Measurements from ENCODE around the gene VAPB.
A peak's percentile ranks its signal among the peaks of the same experiment; 100 is the strongest.

The VAPB gene

DNA sequence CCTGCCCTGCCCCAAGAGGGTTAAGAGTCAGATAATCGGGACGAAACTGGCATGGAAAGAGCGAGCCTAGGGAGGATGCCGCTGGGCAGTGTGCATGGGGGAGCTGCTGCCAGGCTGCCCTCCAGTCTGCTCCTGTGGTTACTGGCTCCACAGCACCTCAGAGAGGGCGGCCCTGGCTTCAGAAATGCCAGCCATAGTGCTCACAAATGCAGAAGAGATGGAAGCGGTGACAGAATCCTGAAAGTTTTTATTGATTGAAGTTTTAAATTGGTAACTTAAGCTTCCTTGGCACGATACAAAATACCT is 57.9 kb downstream of the VAPB start:
- 0 out of 2 replicates have a peak, but pooled peaks have one; percentile 10 for TF ChIP-seq POLR2A (IDR thresholded peaks at IDR 0.05; ENCODE audit: low read depth, low read length)
- no peak for DNase-seq (ENCODE audit: insufficient read length, low spot score)
- FAIRE-seq, result no peak

DNA sequence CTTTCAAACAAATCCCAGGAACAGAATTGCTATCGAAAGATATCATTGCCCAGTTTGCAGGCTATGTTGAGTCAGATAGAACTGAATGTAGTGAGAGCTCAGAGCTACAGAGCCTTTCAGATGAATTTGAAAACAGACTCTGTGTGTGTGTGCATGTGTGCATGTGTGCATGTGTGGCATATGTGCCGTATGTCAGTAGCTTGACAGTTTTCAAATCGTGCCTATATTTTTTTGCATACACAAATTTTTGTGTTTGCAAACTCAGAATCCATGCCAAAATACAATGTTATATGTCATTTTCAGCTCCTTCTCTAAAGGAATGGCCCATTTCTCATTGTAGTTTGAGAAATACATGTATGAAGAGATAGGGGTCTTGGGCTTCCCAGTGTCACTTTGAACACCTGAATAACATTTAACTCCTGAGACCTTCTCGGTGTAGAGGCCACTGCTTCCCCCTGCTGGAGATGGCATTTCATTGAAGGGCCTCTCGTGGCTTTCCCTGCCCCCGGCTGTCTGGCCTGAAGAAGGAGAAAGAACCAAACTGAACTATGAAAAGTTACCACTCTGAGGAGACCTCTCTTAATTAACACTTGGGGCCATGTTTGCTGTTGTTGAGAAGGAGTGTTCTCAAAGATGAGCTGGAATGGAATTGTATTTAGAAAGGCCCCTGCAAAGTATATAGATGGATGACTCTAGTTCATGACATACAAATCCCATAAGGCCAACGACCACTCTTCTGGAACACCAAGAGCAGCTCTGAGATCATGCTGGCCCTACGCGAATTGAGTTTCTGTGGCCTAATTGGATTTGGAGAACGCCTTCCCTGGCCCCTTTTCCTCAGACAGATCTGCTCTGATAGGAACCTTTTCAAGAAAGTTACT is 58.7 kb downstream of the VAPB start:
- no peak for DNase-seq (ENCODE audit: insufficient read length, low spot score)
- no peak for TF ChIP-seq POLR2A (IDR thresholded peaks at IDR 0.05; ENCODE audit: low read depth, low read length)
- FAIRE-seq, result no peak

DNA sequence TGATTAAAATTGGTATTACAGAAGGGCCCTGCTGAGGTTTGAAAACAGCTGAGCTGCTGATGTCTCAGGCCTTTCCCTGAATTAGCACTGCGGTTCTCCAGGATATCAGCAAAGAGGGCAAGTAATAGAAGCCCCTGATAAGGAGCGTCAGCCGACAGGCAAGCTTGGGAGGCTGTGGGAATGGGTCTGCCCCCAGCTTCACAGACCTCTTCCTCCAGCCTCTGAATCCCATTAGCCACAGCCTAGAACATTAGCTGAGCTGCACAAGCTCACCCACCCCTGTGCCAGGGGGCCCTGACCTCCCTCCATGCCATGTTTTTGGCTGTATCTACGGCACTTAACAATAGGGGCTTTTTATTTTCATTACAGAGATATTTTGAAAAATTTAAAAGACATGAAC is 59.9 kb downstream of the VAPB start:
- no peak for FAIRE-seq
- no peak for TF ChIP-seq POLR2A (IDR thresholded peaks at IDR 0.05; ENCODE audit: low read depth, low read length)
- no peak for DNase-seq (ENCODE audit: insufficient read length, low spot score)

DNA sequence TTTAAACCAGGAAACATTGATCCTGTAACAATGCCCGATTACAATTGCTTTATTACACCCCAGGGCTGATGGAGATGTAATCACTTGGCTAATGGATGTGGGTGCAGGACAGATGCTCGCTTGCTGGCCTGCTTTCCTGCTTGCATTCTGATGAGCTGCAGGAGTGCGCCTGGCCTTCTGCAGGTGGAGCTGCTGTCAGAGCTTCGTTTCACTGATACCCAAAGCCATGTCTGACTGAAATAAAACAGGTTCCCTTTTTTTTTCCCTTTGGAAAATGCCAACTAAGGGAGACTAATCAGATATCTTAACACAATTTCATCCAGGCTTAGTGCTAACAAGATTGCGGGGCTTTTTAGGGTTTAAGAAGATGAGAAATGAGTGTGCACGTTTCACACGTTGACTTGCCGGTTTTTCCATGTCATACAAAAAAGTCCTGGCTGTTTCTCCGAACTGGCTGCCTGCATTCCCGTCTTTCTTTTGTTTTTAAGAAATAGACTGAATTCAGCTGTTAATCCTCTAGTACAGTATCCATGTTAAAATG is 60.7 kb downstream of the VAPB start:
- TF ChIP-seq POLR2A (IDR thresholded peaks at IDR 0.05; ENCODE audit: low read depth, low read length), result no peak
- DNase-seq (ENCODE audit: insufficient read length, low spot score), result no peak
- FAIRE-seq, result no peak

DNA sequence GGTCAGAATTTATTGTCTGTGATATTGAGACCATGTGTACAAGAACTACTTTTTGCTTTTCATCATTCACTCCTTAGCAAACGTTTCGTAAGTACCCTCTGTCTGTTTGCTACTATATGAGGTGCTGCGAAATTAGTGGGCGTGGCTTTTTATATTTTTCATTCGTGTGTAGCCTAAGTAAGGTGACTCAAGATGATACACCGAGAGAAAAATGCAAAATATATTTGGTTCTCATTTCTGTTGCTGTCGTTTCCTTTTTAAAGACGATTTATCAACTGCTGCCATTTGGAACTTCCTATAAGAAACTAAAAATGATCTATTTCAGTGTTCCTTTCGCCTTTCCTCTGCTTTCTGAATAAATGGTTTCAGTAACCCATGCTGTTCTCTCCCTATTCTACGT is 61.2 kb downstream of the VAPB start:
- no peak for TF ChIP-seq POLR2A (IDR thresholded peaks at IDR 0.05; ENCODE audit: low read depth, low read length)
- DNase-seq (ENCODE audit: insufficient read length, low spot score) (no peak), FAIRE-seq (no peak)

DNA sequence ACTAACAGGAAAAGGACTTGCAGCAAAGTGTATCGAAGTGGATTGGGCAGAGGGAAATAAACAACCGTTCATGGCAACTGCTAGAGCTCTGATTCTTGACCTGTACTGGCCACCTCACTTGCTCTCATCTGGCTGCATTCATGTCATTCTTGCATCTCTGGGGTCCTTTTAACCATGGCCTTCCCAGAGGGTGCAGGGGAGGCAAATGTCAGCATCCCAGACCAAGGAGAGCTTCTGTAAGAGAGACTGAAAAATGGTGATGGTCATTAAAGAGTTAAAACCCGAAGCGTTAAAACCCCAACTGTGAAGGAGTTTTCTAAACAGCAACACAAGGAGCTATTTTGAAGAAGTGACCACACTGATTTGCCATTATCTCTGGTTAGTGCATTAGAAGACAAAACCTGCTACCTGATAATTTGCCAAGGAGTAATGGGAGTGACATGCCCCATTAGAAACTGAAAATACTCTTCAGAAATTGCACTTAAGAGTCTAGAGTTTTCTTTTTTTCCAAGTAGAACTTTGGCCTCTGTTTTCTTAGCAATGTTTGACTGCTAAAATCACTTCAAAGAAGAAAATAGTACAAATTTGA is 63.7 kb downstream of the VAPB start:
- no peak for FAIRE-seq
- no peak for TF ChIP-seq POLR2A (IDR thresholded peaks at IDR 0.05; ENCODE audit: low read depth, low read length)
- DNase-seq (ENCODE audit: insufficient read length, low spot score), result no peak

DNA sequence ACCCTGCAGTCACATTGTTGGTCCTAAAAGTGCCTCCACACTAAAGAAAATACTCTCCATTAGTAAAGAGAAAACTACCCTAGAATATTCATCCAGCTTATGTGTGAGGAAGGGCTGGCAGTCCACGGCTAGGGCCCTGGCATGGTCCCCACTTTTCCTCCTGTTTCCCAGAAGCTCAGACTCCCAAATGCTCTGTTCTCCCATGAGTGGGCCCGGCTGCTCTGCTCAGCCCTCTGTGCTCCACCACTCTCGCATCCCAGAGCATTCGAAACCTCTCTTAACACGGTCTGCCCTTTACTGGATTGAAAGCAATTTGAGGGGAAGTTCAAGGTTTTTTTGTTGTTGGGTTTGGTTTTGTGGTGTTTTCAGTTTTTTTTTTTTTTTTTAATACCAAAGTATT is 64.4 kb downstream of the VAPB start:
- TF ChIP-seq POLR2A (IDR thresholded peaks at IDR 0.05; ENCODE audit: low read depth, low read length), result no peak
- DNase-seq (ENCODE audit: insufficient read length, low spot score) (no peak), FAIRE-seq (no peak)

DNA sequence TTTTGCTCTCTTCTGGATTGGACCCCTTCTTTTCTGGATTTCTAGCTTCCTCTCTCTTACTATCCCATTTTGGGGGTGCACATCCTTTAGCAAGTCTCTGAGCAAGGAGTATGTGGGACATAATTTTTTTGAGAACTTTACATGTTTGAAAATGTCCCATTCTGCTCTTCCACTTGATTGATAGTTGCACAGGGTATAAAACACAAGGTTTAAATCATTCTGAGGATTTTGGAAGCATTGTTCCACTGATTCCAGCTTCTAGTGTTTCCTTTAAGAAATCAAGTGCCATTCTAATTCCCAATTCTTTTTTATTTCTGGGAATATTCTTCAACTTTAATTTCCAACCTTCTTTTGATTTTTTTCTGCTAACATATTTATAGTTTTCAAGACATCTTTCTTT is 65.4 kb downstream of the VAPB start:
- FAIRE-seq (no peak), DNase-seq (ENCODE audit: insufficient read length, low spot score) (no peak)
- no peak for TF ChIP-seq POLR2A (IDR thresholded peaks at IDR 0.05; ENCODE audit: low read depth, low read length)

DNA sequence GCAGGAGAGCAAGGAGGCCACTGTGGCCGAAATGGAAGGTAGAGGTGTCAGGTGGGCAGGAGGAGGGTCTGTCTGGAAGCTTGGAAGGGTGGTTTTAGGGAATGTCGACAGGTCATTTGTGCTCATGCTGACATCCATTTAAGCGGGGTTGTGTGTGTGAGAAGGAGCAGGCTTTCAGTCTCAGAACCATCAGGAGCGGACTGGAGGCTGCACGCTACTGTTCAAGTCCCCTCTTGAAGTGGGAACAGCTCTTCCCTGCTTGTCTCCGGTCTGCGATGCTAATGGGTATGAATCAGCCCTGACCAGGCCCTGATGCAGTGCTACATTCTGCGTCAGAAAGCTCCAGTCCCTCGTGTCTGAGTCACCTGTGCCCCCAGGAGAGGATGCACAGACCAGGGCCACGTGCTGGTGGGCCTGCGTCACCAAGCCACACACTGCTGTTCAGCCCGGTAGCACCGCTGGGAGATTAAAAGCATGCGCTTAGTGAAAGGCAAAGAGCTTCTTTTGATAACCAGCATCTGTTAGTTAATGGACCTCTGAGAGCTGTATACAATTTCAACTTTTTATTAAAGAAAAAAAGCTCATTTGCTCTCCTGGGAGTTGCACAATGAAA is 68.2 kb downstream of the VAPB start:
- no peak for TF ChIP-seq POLR2A (IDR thresholded peaks at IDR 0.05; ENCODE audit: low read depth, low read length)
- DNase-seq (ENCODE audit: insufficient read length, low spot score) (no peak), FAIRE-seq (no peak)

DNA sequence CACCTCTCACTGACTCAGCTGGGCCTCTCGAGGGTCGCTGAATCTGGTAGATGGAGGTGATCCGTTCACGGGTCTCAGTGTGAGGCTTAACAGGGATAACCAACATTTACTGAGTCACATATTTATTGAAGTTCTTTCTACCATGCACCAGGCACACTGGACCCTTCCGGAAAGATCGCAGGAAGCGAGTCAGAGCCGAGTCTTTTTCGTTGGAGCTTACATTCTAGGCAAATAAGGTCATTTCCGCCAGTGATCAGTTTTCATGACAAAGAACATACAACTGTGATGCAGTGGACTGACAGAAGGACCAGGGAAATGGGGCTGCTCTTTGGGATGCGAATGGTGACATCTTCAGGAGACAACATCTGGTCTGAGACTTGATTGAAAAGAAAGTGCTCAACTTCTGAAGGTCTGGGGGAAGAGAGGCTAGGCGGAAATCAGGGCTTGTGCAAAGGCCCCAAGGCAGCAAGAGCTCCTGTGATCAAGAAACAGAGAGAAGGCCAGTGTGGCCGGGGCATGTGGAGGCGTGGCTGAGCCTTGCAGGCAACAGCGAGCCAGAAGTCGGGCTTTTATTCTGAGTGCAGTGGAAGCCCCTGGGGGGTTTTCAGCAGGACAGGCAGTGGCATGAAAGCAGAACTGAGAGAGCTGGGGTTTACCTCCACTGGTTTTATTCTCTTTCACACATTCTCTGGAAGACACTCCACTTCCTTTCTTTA is 69.5 kb downstream of the VAPB start:
- TF ChIP-seq POLR2A (IDR thresholded peaks at IDR 0.05; ENCODE audit: low read depth, low read length), result no peak
- DNase-seq (ENCODE audit: insufficient read length, low spot score), result no peak
- no peak for FAIRE-seq

DNA sequence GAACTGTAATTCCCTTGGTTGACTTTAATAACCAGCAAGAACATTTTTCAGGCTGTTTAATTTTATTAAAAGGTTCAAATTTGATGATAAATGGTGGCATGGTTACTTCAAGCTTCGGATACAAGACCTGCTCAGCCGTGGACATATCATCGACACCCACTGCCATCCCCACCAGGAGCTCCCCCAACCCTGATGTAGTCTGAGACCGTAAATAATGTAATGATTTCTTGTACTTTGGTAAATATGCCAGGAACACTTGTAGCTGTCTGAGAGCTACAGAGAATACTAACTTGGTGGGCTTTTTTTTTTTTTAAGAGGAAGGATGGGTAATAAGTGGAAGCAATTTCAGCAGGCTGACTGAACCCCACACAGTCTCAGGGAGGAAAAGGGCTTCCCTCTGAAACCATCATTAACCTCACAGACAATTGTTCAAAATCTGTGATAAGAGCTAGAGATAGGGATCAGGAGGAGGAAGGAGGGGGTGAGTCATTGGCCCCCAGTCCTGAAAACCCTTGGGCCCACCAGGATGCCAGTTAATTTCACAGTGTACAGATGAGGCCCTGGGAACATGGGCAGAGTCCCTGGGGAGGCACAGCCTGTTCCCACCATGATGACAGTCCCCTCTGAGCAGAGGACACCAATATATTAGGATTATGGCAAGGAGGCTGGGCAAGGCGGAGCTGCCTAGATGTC is 70.2 kb downstream of the VAPB start:
- no peak for FAIRE-seq
- DNase-seq (ENCODE audit: insufficient read length, low spot score), result no peak
- TF ChIP-seq POLR2A (IDR thresholded peaks at IDR 0.05; ENCODE audit: low read depth, low read length), result no peak

DNA sequence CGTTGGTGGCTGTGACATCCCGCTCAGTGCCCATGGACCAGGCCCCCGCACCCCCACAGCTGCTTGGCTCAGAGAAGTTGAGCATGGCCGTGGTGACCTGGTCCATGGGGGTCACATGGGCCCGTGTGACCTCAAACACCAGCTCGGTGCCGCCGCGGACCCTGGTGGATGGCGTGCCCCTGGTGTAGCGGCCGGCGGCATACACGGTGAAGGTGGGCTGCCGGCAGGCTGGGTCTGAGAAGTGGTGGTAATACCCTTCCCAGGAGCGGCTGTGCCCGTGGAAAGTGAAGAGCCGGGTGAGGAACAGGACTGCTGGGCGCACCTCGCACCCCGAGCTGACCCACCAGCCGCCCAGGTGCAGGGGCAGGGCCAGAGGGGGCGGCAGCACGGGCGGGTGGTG is 72.1 kb downstream of the VAPB start:
- no peak for TF ChIP-seq POLR2A (IDR thresholded peaks at IDR 0.05; ENCODE audit: low read depth, low read length)
- no peak for FAIRE-seq
- DNase-seq (ENCODE audit: insufficient read length, low spot score), result no peak

DNA sequence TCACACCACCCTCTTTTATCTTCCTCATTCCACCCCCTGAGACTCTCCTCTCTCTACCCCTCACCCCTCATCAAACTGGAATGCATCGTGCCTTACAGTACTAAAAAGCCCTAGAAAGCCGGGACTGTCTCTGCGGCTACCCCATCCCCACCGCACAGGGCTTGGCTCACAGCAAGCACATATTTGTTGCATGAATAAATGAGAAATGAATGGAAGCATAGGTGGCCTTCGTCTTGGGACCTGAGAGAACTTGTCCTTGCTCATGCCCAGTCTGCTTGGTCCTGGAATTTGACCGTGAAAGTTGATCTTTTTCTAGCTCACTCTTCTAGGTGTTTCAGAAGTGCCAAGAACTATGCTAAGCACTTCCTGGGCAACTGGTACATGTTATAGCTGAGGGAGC is 72.9 kb downstream of the VAPB start:
- no peak for TF ChIP-seq POLR2A (IDR thresholded peaks at IDR 0.05; ENCODE audit: low read depth, low read length)
- no peak for FAIRE-seq
- no peak for DNase-seq (ENCODE audit: insufficient read length, low spot score)

Measured in H54 (cell line).